ENCODE measurements around the gene DXO.
"Not testable (repeated sequence)": the region's sequence is repeated elsewhere in the genome, so short reads cannot be mapped to it uniquely, and the experiment has no call there.

Gene DXO

GRCh38 chr6:31946370-31946885, 25.5 kb downstream of the DXO start:
- peaks cover 8% of the 10 kb centered on the region for H3K4me1 ChIP-seq (ENCODE audit: control insufficient read depth, insufficient read depth, low read length)
- no peak overlapping the region for H3K27ac ChIP-seq (ENCODE audit: insufficient read depth, low read depth, low read length, poor library complexity, severe bottlenecking)
- H3K27me3 ChIP-seq (ENCODE audit: control insufficient read depth, insufficient read depth, low read length, poor library complexity, severe bottlenecking) = no peaks in the 10 kb centered on the region
- H3K36me3 ChIP-seq (ENCODE audit: control insufficient read depth, insufficient read depth, low read length) = peaks cover 1% of the 10 kb centered on the region
- WGBS, 2 experiments = 89 to 92% methylated on average over 11 of the region's 11 CpGs
- no peak overlapping the region for H3K4me3 ChIP-seq (ENCODE audit: insufficient read depth, low read depth, low read length)
- H3K9me3 ChIP-seq (ENCODE audit: control insufficient read depth, low read length) = no peaks in the 10 kb centered on the region

DNA sequence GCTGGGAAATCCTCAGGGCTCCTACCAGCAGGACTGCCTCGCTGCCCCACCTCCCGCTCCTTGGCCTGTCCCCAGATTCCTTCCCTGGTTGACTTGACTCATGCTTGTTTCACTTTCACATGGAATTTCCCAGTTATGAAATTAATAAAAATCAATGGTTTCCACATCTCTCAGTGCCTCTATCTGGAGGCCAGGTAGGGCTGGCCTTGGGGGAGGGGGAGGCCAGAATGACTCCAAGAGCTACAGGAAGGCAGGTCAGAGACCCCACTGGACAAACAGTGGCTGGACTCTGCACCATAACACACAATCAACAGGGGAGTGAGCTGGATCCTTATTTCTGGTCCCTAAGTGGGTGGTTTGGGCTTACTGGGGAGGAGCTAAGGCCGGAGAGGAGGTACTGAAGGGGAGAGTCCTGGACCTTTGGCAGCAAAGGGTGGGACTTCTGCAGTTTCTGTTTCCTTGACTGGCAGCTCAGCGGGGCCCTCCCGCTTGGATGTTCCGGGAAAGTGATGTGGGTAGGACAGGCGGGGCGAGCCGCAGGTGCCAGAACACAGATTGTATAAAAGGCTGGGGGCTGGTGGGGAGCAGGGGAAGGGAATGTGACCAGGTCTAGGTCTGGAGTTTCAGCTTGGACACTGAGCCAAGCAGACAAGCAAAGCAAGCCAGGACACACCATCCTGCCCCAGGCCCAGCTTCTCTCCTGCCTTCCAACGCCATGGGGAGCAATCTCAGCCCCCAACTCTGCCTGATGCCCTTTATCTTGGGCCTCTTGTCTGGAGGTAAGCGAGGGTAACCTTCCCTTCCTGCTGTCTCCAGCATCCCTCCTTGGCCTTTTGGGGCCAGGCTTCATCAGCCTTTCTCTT, 26.2 kb downstream of the DXO start, which contains the start of gene CFB:
Gene CFB, plus strand, starts transcription at position 589 of the 863 bp plus-strand sequence. Its CDS starts 127 bp downstream, at position 716.
- H3K27me3 ChIP-seq (ENCODE audit: control insufficient read depth, insufficient read depth, low read length, poor library complexity, severe bottlenecking) = no peaks in the 10 kb centered on the region
- 68 to 73% methylated on average over 11 of the region's 11 CpGs for WGBS, 2 experiments
- no peak within 1 kb of the TSS for H3K27ac ChIP-seq (ENCODE audit: insufficient read depth, low read depth, low read length, poor library complexity, severe bottlenecking)
- H3K9me3 ChIP-seq (ENCODE audit: control insufficient read depth, low read length) = no peaks in the 10 kb centered on the region
- no peak within 1 kb of the TSS for H3K4me3 ChIP-seq (ENCODE audit: insufficient read depth, low read depth, low read length)
- H3K36me3 ChIP-seq (ENCODE audit: control insufficient read depth, insufficient read depth, low read length) = no peaks in the 10 kb centered on the region
- peaks cover 8% of the 10 kb centered on the region for H3K4me1 ChIP-seq (ENCODE audit: control insufficient read depth, insufficient read depth, low read length)

GRCh38 chr6:31945154-31945506, 26.8 kb downstream of the DXO start:
- H3K27ac ChIP-seq (ENCODE audit: insufficient read depth, low read depth, low read length, poor library complexity, severe bottlenecking) = no peak overlapping the region
- no peaks in the 10 kb centered on the region for H3K9me3 ChIP-seq (ENCODE audit: control insufficient read depth, low read length)
- H3K27me3 ChIP-seq (ENCODE audit: control insufficient read depth, insufficient read depth, low read length, poor library complexity, severe bottlenecking) = no peaks in the 10 kb centered on the region
- 89 to 91% methylated on average over 9 of the region's 9 CpGs for WGBS, 2 experiments
- H3K4me1 ChIP-seq (ENCODE audit: control insufficient read depth, insufficient read depth, low read length) = peaks cover 8% of the 10 kb centered on the region
- no peaks in the 10 kb centered on the region for H3K36me3 ChIP-seq (ENCODE audit: control insufficient read depth, insufficient read depth, low read length)
- H3K4me3 ChIP-seq (ENCODE audit: insufficient read depth, low read depth, low read length) = no peak overlapping the region

GRCh38 chr6:31943742-31944141, 28.2 kb downstream of the DXO start:
- peaks cover 8% of the 10 kb centered on the region for H3K4me1 ChIP-seq (ENCODE audit: control insufficient read depth, insufficient read depth, low read length)
- 84 to 89% methylated on average over 3 of the region's 3 CpGs for WGBS, 2 experiments
- H3K4me3 ChIP-seq (ENCODE audit: insufficient read depth, low read depth, low read length) = no peak overlapping the region
- no peaks in the 10 kb centered on the region for H3K9me3 ChIP-seq (ENCODE audit: control insufficient read depth, low read length)
- H3K27ac ChIP-seq (ENCODE audit: insufficient read depth, low read depth, low read length, poor library complexity, severe bottlenecking) = no peak overlapping the region
- H3K27me3 ChIP-seq (ENCODE audit: control insufficient read depth, insufficient read depth, low read length, poor library complexity, severe bottlenecking) = no peaks in the 10 kb centered on the region
- no peaks in the 10 kb centered on the region for H3K36me3 ChIP-seq (ENCODE audit: control insufficient read depth, insufficient read depth, low read length)

- H3K9me3 ChIP-seq (ENCODE audit: control insufficient read depth, low read length) = no peaks in the 10 kb centered on the region
- H3K4me3 ChIP-seq (ENCODE audit: insufficient read depth, low read depth, low read length) = no peak overlapping the region
- WGBS, 2 experiments = 47 to 55% methylated on average over 6 of the region's 6 CpGs
- peaks cover 1% of the 10 kb centered on the region for H3K4me1 ChIP-seq (ENCODE audit: control insufficient read depth, insufficient read depth, low read length)
- no peaks in the 10 kb centered on the region for H3K36me3 ChIP-seq (ENCODE audit: control insufficient read depth, insufficient read depth, low read length)
- no peaks in the 10 kb centered on the region for H3K27me3 ChIP-seq (ENCODE audit: control insufficient read depth, insufficient read depth, low read length, poor library complexity, severe bottlenecking)
- no peak overlapping the region for H3K27ac ChIP-seq (ENCODE audit: insufficient read depth, low read depth, low read length, poor library complexity, severe bottlenecking)
These were observed 31.7 kb downstream of the DXO start for GRCh38 chr6:31940256-31940664.

DNA sequence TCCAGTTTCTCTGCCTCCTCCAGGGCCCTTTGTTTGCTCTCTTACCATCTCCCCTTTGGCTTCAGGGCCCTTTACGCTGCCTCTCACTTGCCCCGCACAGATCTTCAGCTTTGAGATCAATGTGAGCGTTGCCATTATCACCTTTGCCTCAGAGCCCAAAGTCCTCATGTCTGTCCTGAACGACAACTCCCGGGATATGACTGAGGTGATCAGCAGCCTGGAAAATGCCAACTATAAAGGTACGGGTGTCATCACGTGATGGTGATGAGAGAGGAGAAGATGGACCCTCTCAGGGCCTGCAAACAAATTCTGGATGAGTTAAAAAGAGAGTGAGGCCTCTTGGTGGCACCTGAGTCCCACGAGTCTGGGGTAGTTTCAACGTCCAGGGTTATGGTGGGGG, 36.1 kb downstream of the DXO start:
- no peaks in the 10 kb centered on the region for H3K36me3 ChIP-seq (ENCODE audit: control insufficient read depth, insufficient read depth, low read length)
- no peaks in the 10 kb centered on the region for H3K4me1 ChIP-seq (ENCODE audit: control insufficient read depth, insufficient read depth, low read length)
- H3K27ac ChIP-seq (ENCODE audit: insufficient read depth, low read depth, low read length, poor library complexity, severe bottlenecking) = no peak overlapping the region
- H3K27me3 ChIP-seq (ENCODE audit: control insufficient read depth, insufficient read depth, low read length, poor library complexity, severe bottlenecking) = no peaks in the 10 kb centered on the region
- no peak overlapping the region for H3K4me3 ChIP-seq (ENCODE audit: insufficient read depth, low read depth, low read length)
- WGBS, 2 experiments = 86 to 88% methylated on average over 9 of the region's 9 CpGs
- H3K9me3 ChIP-seq (ENCODE audit: control insufficient read depth, low read length) = no peaks in the 10 kb centered on the region

- Histone ChIP-seq H3K27me3 (ENCODE audit: control insufficient read depth, insufficient read depth, low read length, poor library complexity, severe bottlenecking) (no peaks in the 10 kb centered on the region), H3K36me3 (ENCODE audit: control insufficient read depth, insufficient read depth, low read length) (no peaks in the 10 kb centered on the region), H3K4me1 (ENCODE audit: control insufficient read depth, insufficient read depth, low read length) (no peaks in the 10 kb centered on the region), H3K9me3 (ENCODE audit: control insufficient read depth, low read length) (no peaks in the 10 kb centered on the region), H3K27ac (ENCODE audit: insufficient read depth, low read depth, low read length, poor library complexity, severe bottlenecking) (no peak overlapping the region), H3K4me3 (ENCODE audit: insufficient read depth, low read depth, low read length) (no peak overlapping the region)
- WGBS, 2 experiments = 89 to 96% methylated on average over 3 of the region's 3 CpGs
These were observed 36.9 kb downstream of the DXO start for GRCh38 chr6:31935021-31935420.

- H3K4me3 ChIP-seq (ENCODE audit: insufficient read depth, low read depth, low read length) = no peak overlapping the region
- WGBS, 2 experiments = 90 to 94% methylated on average over 19 of the region's 19 CpGs
- H3K4me1 ChIP-seq (ENCODE audit: control insufficient read depth, insufficient read depth, low read length) = no peaks in the 10 kb centered on the region
- H3K9me3 ChIP-seq (ENCODE audit: control insufficient read depth, low read length) = no peaks in the 10 kb centered on the region
- no peaks in the 10 kb centered on the region for H3K27me3 ChIP-seq (ENCODE audit: control insufficient read depth, insufficient read depth, low read length, poor library complexity, severe bottlenecking)
- H3K36me3 ChIP-seq (ENCODE audit: control insufficient read depth, insufficient read depth, low read length) = no peaks in the 10 kb centered on the region
- H3K27ac ChIP-seq (ENCODE audit: insufficient read depth, low read depth, low read length, poor library complexity, severe bottlenecking) = no peak overlapping the region
These were observed 38.4 kb downstream of the DXO start for GRCh38 chr6:31933537-31933936.

GRCh38 chr6:31932137-31932536, 39.8 kb downstream of the DXO start:
- H3K36me3 ChIP-seq (ENCODE audit: control insufficient read depth, insufficient read depth, low read length); H3K4me1 ChIP-seq (ENCODE audit: control insufficient read depth, insufficient read depth, low read length): not testable (repeated sequence)
- 96 to 98% methylated on average over 32 of the region's 32 CpGs for WGBS, 2 experiments

GRCh38 chr6:31930962-31931361, 41.0 kb downstream of the DXO start:
- Histone ChIP-seq H3K4me3 (ENCODE audit: insufficient read depth, low read depth, low read length) (no peak overlapping the region), H3K27ac (ENCODE audit: insufficient read depth, low read depth, low read length, poor library complexity, severe bottlenecking) (no peak overlapping the region), H3K27me3 (ENCODE audit: control insufficient read depth, insufficient read depth, low read length, poor library complexity, severe bottlenecking) (no peaks in the 10 kb centered on the region), H3K4me1 (ENCODE audit: control insufficient read depth, insufficient read depth, low read length) (no peaks in the 10 kb centered on the region), H3K9me3 (ENCODE audit: control insufficient read depth, low read length) (no peaks in the 10 kb centered on the region), H3K36me3 (ENCODE audit: control insufficient read depth, insufficient read depth, low read length) (no peaks in the 10 kb centered on the region)
- WGBS, 2 experiments = 96 to 100% methylated on average over 1 of the region's 1 CpG

More at GRCh38 chr6:31932137-31932536, 39.8 kb downstream of the DXO start:
- H3K4me3 ChIP-seq (ENCODE audit: insufficient read depth, low read depth, low read length); H3K27ac ChIP-seq (ENCODE audit: insufficient read depth, low read depth, low read length, poor library complexity, severe bottlenecking); H3K9me3 ChIP-seq (ENCODE audit: control insufficient read depth, low read length); H3K27me3 ChIP-seq (ENCODE audit: control insufficient read depth, insufficient read depth, low read length, poor library complexity, severe bottlenecking): not testable (repeated sequence)
